ENCODE measurements around the gene FAM234B. TPM values are rescaled to one million over a fixed set of nuclear protein-coding genes. Genes with fewer than 3 reads are reported as not detected.

Gene FAM234B
- polyA plus RNA-seq, 1 donor from 2014 or later, result 20.5 TPM

DNA sequence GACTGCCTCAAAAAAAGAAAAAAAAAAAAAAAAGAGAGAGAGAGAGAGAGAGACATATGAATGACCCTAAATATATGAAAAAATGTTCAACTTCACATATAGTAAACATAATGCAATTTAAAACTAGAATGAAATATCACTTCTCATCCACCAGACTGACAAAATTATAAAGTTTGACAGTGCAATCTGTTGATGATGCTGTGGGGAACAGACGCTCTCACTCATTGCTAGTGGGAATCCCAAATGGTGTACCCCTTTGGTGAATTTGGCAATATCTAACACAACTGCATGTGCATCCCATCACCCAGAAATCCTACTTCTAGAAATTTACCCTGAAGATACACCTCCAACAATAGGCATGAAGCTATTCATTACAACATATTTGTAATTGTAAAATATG lies 61.6 kb downstream of the FAM234B start:
- H3K9ac ChIP-seq (ENCODE audit: low read length), result no peak overlapping the region
- H3K9me2 ChIP-seq (ENCODE audit: insufficient read depth, low read length), result no peaks in the 10 kb centered on the region
- H3K36me3 ChIP-seq (ENCODE audit: insufficient read depth, low read length), result no peaks in the 10 kb centered on the region
- TF ChIP-seq SMC3 (conservative IDR thresholded peaks at IDR 0.05; ENCODE audit: poor library complexity) (no peak), EZH2 (IDR thresholded peaks at IDR 0.05; ENCODE audit: borderline replicate concordance, insufficient read depth, low read length, poor library complexity, severe bottlenecking) (no peak), RAD21 (conservative IDR thresholded peaks at IDR 0.05) (no peak), POLR2AphosphoS5 (IDR thresholded peaks at IDR 0.05) (no peak), TAF1 (IDR thresholded peaks at IDR 0.05; ENCODE audit: low read depth) (no peak), EP300 (conservative IDR thresholded peaks at IDR 0.05; ENCODE audit: poor library complexity, severe bottlenecking) (no peak)
- no peaks in the 10 kb centered on the region for H3K27me3 ChIP-seq (ENCODE audit: insufficient read depth, low read depth, low read length)
- no peaks in the 10 kb centered on the region for H3K9me3 ChIP-seq (ENCODE audit: low read length)
- H3K4me3 ChIP-seq (ENCODE audit: low read length), result no peak overlapping the region
- H3K79me2 ChIP-seq (replicated peaks; ENCODE audit: insufficient read depth, low read length), result no peaks in the 10 kb centered on the region
- H3K27ac ChIP-seq (ENCODE audit: low read length), result no peak overlapping the region
- H3F3A ChIP-seq (ENCODE audit: insufficient read depth, low read length, poor library complexity, severe bottlenecking), result peaks cover 4% of the 10 kb centered on the region
- H4K20me1 ChIP-seq (ENCODE audit: insufficient read depth), result no peaks in the 10 kb centered on the region
- no peak overlapping the region for H2AFZ ChIP-seq (ENCODE audit: low read depth, low read length)
- H3K4me2 ChIP-seq (ENCODE audit: low read length), result no peak overlapping the region

DNA sequence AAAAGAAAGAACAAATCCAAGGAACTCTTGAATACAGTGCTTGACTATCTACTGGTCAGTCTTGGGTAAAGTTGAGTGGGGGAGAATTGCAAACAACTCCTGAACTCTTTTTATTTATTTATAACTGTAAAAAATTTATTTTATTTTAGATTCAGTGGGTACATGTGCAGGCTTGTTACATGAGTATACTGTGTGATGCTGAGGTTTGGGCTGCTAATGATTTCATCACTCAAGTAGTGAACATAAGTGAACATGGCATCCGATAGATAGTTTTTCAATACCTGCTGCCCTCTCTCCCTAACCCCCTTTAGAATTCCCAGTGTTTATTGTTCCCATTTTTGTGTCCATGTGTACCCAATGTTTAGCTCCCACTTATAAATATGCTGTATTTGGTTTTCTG lies 62.5 kb downstream of the FAM234B start:
- H4K20me1 ChIP-seq (ENCODE audit: insufficient read depth), result no peaks in the 10 kb centered on the region
- no peaks in the 10 kb centered on the region for H3K79me2 ChIP-seq (replicated peaks; ENCODE audit: insufficient read depth, low read length)
- no peaks in the 10 kb centered on the region for H3K36me3 ChIP-seq (ENCODE audit: insufficient read depth, low read length)
- no peaks in the 10 kb centered on the region for H3K9me3 ChIP-seq (ENCODE audit: low read length)
- H3K27me3 ChIP-seq (ENCODE audit: insufficient read depth, low read depth, low read length), result no peaks in the 10 kb centered on the region
- no peak overlapping the region for H3K4me2 ChIP-seq (ENCODE audit: low read length)
- H3K4me3 ChIP-seq (ENCODE audit: low read length), result no peak overlapping the region
- no peak overlapping the region for H3K27ac ChIP-seq (ENCODE audit: low read length)
- H2AFZ ChIP-seq (ENCODE audit: low read depth, low read length), result no peak overlapping the region
- H3K9me2 ChIP-seq (ENCODE audit: insufficient read depth, low read length), result no peaks in the 10 kb centered on the region
- peaks cover 2% of the 10 kb centered on the region for H3F3A ChIP-seq (ENCODE audit: insufficient read depth, low read length, poor library complexity, severe bottlenecking)
- no peak overlapping the region for H3K9ac ChIP-seq (ENCODE audit: low read length)
- TF ChIP-seq MXI1 (conservative IDR thresholded peaks at IDR 0.05; ENCODE audit: poor library complexity, severe bottlenecking) (no peak), EZH2 (IDR thresholded peaks at IDR 0.05; ENCODE audit: borderline replicate concordance, insufficient read depth, low read length, poor library complexity, severe bottlenecking) (no peak), POLR2AphosphoS5 (IDR thresholded peaks at IDR 0.05) (no peak), RAD21 (conservative IDR thresholded peaks at IDR 0.05) (no peak), SMC3 (conservative IDR thresholded peaks at IDR 0.05; ENCODE audit: poor library complexity) (no peak), TAF1 (IDR thresholded peaks at IDR 0.05; ENCODE audit: low read depth) (no peak), EP300 (conservative IDR thresholded peaks at IDR 0.05; ENCODE audit: poor library complexity, severe bottlenecking) (no peak)
- TF ChIP-seq, protein P1, sequence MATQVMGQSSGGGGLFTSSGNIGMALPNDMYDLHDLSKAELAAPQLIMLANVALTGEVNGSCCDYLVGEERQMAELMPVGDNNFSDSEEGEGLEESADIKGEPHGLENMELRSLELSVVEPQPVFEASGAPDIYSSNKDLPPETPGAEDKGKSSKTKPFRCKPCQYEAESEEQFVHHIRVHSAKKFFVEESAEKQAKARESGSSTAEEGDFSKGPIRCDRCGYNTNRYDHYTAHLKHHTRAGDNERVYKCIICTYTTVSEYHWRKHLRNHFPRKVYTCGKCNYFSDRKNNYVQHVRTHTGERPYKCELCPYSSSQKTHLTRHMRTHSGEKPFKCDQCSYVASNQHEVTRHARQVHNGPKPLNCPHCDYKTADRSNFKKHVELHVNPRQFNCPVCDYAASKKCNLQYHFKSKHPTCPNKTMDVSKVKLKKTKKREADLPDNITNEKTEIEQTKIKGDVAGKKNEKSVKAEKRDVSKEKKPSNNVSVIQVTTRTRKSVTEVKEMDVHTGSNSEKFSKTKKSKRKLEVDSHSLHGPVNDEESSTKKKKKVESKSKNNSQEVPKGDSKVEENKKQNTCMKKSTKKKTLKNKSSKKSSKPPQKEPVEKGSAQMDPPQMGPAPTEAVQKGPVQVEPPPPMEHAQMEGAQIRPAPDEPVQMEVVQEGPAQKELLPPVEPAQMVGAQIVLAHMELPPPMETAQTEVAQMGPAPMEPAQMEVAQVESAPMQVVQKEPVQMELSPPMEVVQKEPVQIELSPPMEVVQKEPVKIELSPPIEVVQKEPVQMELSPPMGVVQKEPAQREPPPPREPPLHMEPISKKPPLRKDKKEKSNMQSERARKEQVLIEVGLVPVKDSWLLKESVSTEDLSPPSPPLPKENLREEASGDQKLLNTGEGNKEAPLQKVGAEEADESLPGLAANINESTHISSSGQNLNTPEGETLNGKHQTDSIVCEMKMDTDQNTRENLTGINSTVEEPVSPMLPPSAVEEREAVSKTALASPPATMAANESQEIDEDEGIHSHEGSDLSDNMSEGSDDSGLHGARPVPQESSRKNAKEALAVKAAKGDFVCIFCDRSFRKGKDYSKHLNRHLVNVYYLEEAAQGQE (IDR thresholded peaks at IDR 0.05; ENCODE audit: borderline replicate concordance), result no peak
- TF ChIP-seq, protein P2, sequence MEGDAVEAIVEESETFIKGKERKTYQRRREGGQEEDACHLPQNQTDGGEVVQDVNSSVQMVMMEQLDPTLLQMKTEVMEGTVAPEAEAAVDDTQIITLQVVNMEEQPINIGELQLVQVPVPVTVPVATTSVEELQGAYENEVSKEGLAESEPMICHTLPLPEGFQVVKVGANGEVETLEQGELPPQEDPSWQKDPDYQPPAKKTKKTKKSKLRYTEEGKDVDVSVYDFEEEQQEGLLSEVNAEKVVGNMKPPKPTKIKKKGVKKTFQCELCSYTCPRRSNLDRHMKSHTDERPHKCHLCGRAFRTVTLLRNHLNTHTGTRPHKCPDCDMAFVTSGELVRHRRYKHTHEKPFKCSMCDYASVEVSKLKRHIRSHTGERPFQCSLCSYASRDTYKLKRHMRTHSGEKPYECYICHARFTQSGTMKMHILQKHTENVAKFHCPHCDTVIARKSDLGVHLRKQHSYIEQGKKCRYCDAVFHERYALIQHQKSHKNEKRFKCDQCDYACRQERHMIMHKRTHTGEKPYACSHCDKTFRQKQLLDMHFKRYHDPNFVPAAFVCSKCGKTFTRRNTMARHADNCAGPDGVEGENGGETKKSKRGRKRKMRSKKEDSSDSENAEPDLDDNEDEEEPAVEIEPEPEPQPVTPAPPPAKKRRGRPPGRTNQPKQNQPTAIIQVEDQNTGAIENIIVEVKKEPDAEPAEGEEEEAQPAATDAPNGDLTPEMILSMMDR (IDR thresholded peaks at IDR 0.05; ENCODE audit: poor library complexity, severe bottlenecking), result no peak
